GM23248 (cell line): ENCODE results near the gene SCYL3. TPM values are rescaled to one million over a fixed set of nuclear protein-coding genes. Genes with fewer than 3 reads are reported as not detected.
A peak's percentile ranks its signal among the peaks of the same experiment; 100 is the strongest.

Experiments used
- DNase-seq: peaks from one replicate; pipeline ENCODE4 v3.0.0-alpha.2; 2015
- H2AFZ ChIP-seq: fragments of 200-600 bp; sonication (generic); 2 replicates; pipeline ENCODE4 v1.6.1; 2016; ENCODE audit warnings: antibody characterized with exemption
- H3F3A ChIP-seq: fragments of 200-600 bp; sonication (generic); 2 replicates; pipeline ENCODE4 v1.6.1; 2016; ENCODE audit warnings: mild to moderate bottlenecking, antibody characterized with exemption, mixed run types; ENCODE audit not compliant: insufficient read depth
- H3K27ac ChIP-seq: fragments of 200-600 bp; sonication (generic); 2 replicates; pipeline ENCODE4 v1.5.1; 2016; ENCODE audit warnings: mild to moderate bottlenecking
- H3K27me3 ChIP-seq: fragments of 200-600 bp; sonication (generic); replicated peaks from 2 replicates; pipeline ENCODE4 v1.6.1; 2016; ENCODE audit warnings: mild to moderate bottlenecking; ENCODE audit not compliant: insufficient read depth
- H3K36me3 ChIP-seq: fragments of 200-600 bp; sonication (generic); 2 replicates; pipeline ENCODE4 v1.6.1; 2016; ENCODE audit warnings: low read depth, mild to moderate bottlenecking
- H3K4me1 ChIP-seq: fragments of 200-600 bp; sonication (generic); 2 replicates; pipeline ENCODE4 v1.6.1; 2016; ENCODE audit warnings: mild to moderate bottlenecking; ENCODE audit not compliant: insufficient read depth
- H3K4me2 ChIP-seq: fragments of 200-600 bp; sonication (generic); one replicate; pipeline ENCODE4 v1.6.1; 2016; ENCODE audit warnings: mild to moderate bottlenecking; ENCODE audit not compliant: unreplicated experiment
- H3K4me3 ChIP-seq: fragments of 200-600 bp; sonication (generic); 2 replicates; pipeline ENCODE4 v1.5.1; 2016; ENCODE audit warnings: mild to moderate bottlenecking
- H3K79me2 ChIP-seq: fragments of 200-600 bp; sonication (generic); 2 replicates; pipeline ENCODE4 v1.6.1; 2016; ENCODE audit warnings: mild to moderate bottlenecking; ENCODE audit not compliant: insufficient read depth
- H3K9ac ChIP-seq: fragments of 200-600 bp; sonication (generic); 2 replicates; pipeline ENCODE4 v1.6.1; 2016; ENCODE audit warnings: mild to moderate bottlenecking
- H3K9me2 ChIP-seq: fragments of 200-600 bp; sonication (generic); 2 replicates; pipeline ENCODE4 v1.6.1; 2016; ENCODE audit warnings: mixed run types, mild to moderate bottlenecking, moderate library complexity; ENCODE audit not compliant: insufficient read depth
- H3K9me3 ChIP-seq: fragments of 200-600 bp; sonication (generic); one replicate; pipeline ENCODE4 v1.6.1; 2017; ENCODE audit warnings: low read depth
- H4K20me1 ChIP-seq: fragments of 200-600 bp; sonication (generic); 2 replicates; pipeline ENCODE4 v1.6.0; 2016; ENCODE audit not compliant: insufficient read depth
- EZH2 ChIP-seq: fragments of 200-600 bp; sonication (generic); IDR thresholded peaks from 2 replicates; pipeline ENCODE4 v1.6.1; 2018; ENCODE audit warnings: antibody characterized with exemption, mild to moderate bottlenecking; ENCODE audit not compliant: insufficient read depth, poor library complexity, severe bottlenecking
- EZH2phosphoT487 ChIP-seq: fragments of 200-600 bp; sonication (generic); IDR thresholded peaks from 2 replicates; pipeline ENCODE4 v1.6.1; 2018; ENCODE audit warnings: antibody characterized with exemption, moderate library complexity, mild to moderate bottlenecking, low read depth; ENCODE audit not compliant: insufficient read depth
- WGBS, 2 experiments: methylation state at CpG; one replicate each; pipeline ENCODE4 v1.1.6; 2015 to 2017; ENCODE audit warnings: low lambda C conversion rate in 2 of 2, low coverage in 1 of 2; ENCODE audit errors: missing lambda C conversion rate in 2 of 2; 5-methylcytosine and 5-hydroxymethylcytosine counted together
- in situ Hi-C: fragments of 300-500 bp; cut with MboI; formaldehyde crosslinking; loops from 2 replicates; pipeline ENCODE4 v1.15.0; 2020
- polyA plus RNA-seq: library from polyadenylated mRNA; unstranded; fragments of >200 nt; fragmentation: Nextera tagmentation; extraction: Ambion mirVana; gene quantifications from 2 replicates; pipeline ENCODE4 v1.2.1, GENCODE V29; 2016
- total RNA-seq: library from RNA; depleted of rRNA; stranded (reverse); fragments of >200 nt; shearing (Covaris generic); gene quantifications from 2 replicates; pipeline ENCODE4 v1.2.3, GENCODE V29; 2014

Gene SCYL3
- total and polyA plus RNA-seq, 2 experiments from 2014 or later = 5.8 to 7.6 TPM

GRCh38 chr1:169890761-169891538 lies 2.7 kb downstream of the SCYL3 start:
- no peak overlapping the region for H3K4me2 ChIP-seq
- no peaks in the 10 kb centered on the region for H3K27me3 ChIP-seq
- TF ChIP-seq EZH2phosphoT487 = no peak
- TF ChIP-seq EZH2 = no peak
- no peaks in the 10 kb centered on the region for H3K9me2 ChIP-seq
- peaks cover 8% of the 10 kb centered on the region for H3K36me3 ChIP-seq
- H4K20me1 ChIP-seq = no peaks in the 10 kb centered on the region
- no peak for DNase-seq
- H3K9me3 ChIP-seq = no peaks in the 10 kb centered on the region
- H3K9ac ChIP-seq = no peak overlapping the region
- no peak overlapping the region for H2AFZ ChIP-seq
- H3K4me1 ChIP-seq = peaks cover 21% of the 10 kb centered on the region
- H3K27ac ChIP-seq = no peak overlapping the region
- H3K79me2 ChIP-seq = peaks cover 65% of the 10 kb centered on the region
- 88% methylated on average over 5 of the region's 5 CpGs for WGBS, 2 experiments
- H3F3A ChIP-seq = no peaks in the 10 kb centered on the region
- no peak overlapping the region for H3K4me3 ChIP-seq
- in situ Hi-C loops = no loop called here

- H3K27me3 ChIP-seq = no peaks in the 10 kb centered on the region
- H3K36me3 ChIP-seq = peaks cover 8% of the 10 kb centered on the region
- peaks cover 30% of the 10 kb centered on the region for H3K4me1 ChIP-seq
- in situ Hi-C loops = no loop called here
- H4K20me1 ChIP-seq = no peaks in the 10 kb centered on the region
- H2AFZ ChIP-seq = no peak overlapping the region
- no peak for TF ChIP-seq EZH2
- TF ChIP-seq EZH2phosphoT487 = no peak
- no peak overlapping the region for H3K27ac ChIP-seq
- H3K4me3 ChIP-seq = no peak overlapping the region
- DNase-seq = no peak
- H3K9me3 ChIP-seq = no peaks in the 10 kb centered on the region
- H3K79me2 ChIP-seq = peaks cover 65% of the 10 kb centered on the region
- no peak overlapping the region for H3K9ac ChIP-seq
- WGBS, 2 experiments = 95 to 97% methylated on average over 2 of the region's 2 CpGs
- no peaks in the 10 kb centered on the region for H3K9me2 ChIP-seq
- no peak overlapping the region for H3K4me2 ChIP-seq
- H3F3A ChIP-seq = peaks cover 5% of the 10 kb centered on the region; the same call in 1 of the 2 replicates
Measured at GRCh38 chr1:169889871-169890270, 3.8 kb downstream of the SCYL3 start.

GRCh38 chr1:169886931-169887330 lies 6.8 kb downstream of the SCYL3 start:
- no peak overlapping the region for H3K9ac ChIP-seq
- TF ChIP-seq EZH2phosphoT487 = no peak
- TF ChIP-seq EZH2 = no peak
- H3K9me3 ChIP-seq = no peaks in the 10 kb centered on the region
- peaks cover 27% of the 10 kb centered on the region for H3K4me1 ChIP-seq
- in situ Hi-C loops = no loop called here
- H3K4me2 ChIP-seq = no peak overlapping the region
- peaks cover 8% of the 10 kb centered on the region for H3K36me3 ChIP-seq
- peaks cover 51% of the 10 kb centered on the region for H3K79me2 ChIP-seq
- H2AFZ ChIP-seq = no peak overlapping the region
- no peak for DNase-seq
- H3K27ac ChIP-seq = no peak overlapping the region
- WGBS, 2 experiments = 95 to 96% methylated on average over 2 of the region's 2 CpGs
- no peaks in the 10 kb centered on the region for H4K20me1 ChIP-seq
- peaks cover 5% of the 10 kb centered on the region; the same call in 1 of the 2 replicates for H3F3A ChIP-seq
- H3K27me3 ChIP-seq = no peaks in the 10 kb centered on the region
- no peak overlapping the region for H3K4me3 ChIP-seq
- no peaks in the 10 kb centered on the region for H3K9me2 ChIP-seq

- Histone ChIP-seq H3K4me3 (no peak overlapping the region), H3K79me2 (peaks cover 46% of the 10 kb centered on the region), H3K27ac (no peak overlapping the region), H3K9me3 (no peaks in the 10 kb centered on the region), H3K4me1 (peaks cover 23% of the 10 kb centered on the region), H3K9ac (no peak overlapping the region), H4K20me1 (no peaks in the 10 kb centered on the region), H3K9me2 (no peaks in the 10 kb centered on the region), H2AFZ (no peak overlapping the region), H3F3A (peaks cover 5% of the 10 kb centered on the region; the same call in 1 of the 2 replicates), H3K4me2 (no peak overlapping the region), H3K36me3 (peaks cover 8% of the 10 kb centered on the region), H3K27me3 (no peaks in the 10 kb centered on the region)
- in situ Hi-C loops = no loop called here
- TF ChIP-seq EZH2 (no peak), EZH2phosphoT487 (no peak)
- WGBS, 2 experiments = 89 to 98% methylated on average over 1 of the region's 1 CpG
- no peak for DNase-seq
Measured at GRCh38 chr1:169886422-169886821, 7.3 kb downstream of the SCYL3 start.

- Histone ChIP-seq H3K9ac (no peak overlapping the region), H3K4me1 (peaks cover 23% of the 10 kb centered on the region), H3K9me2 (no peaks in the 10 kb centered on the region), H3K27ac (no peak overlapping the region), H3K36me3 (peaks cover 8% of the 10 kb centered on the region), H3K4me3 (no peak overlapping the region), H3K27me3 (no peaks in the 10 kb centered on the region), H3F3A (peaks cover 5% of the 10 kb centered on the region; the same call in 1 of the 2 replicates), H4K20me1 (no peaks in the 10 kb centered on the region), H3K79me2 (peaks cover 34% of the 10 kb centered on the region), H3K4me2 (no peak overlapping the region), H3K9me3 (no peaks in the 10 kb centered on the region), H2AFZ (no peak overlapping the region)
- TF ChIP-seq EZH2phosphoT487 = no peak
- no peak for TF ChIP-seq EZH2
- in situ Hi-C loops = no loop called here
- peak; percentile 24 for DNase-seq
- 96 to 98% methylated on average over 2 of the region's 2 CpGs for WGBS, 2 experiments
Measured at GRCh38 chr1:169885207-169885606, 8.5 kb downstream of the SCYL3 start.
